HG02970 (cell line): ENCODE results near the gene CDRT15.
"Not testable (repeated sequence)": the region's sequence is repeated elsewhere in the genome, so short reads cannot be mapped to it uniquely, and the experiment has no call there.

Source experiments
- ATAC-seq: cut with Tn5 transposase; IDR thresholded peaks from one replicate; pipeline ENCODE4 v1.9.1; 2021; ENCODE audit warnings: mild to moderate bottlenecking, moderate library complexity, moderate number of reproducible peaks; ENCODE audit not compliant: unreplicated experiment, low FRiP score

Gene CDRT15

DNA sequence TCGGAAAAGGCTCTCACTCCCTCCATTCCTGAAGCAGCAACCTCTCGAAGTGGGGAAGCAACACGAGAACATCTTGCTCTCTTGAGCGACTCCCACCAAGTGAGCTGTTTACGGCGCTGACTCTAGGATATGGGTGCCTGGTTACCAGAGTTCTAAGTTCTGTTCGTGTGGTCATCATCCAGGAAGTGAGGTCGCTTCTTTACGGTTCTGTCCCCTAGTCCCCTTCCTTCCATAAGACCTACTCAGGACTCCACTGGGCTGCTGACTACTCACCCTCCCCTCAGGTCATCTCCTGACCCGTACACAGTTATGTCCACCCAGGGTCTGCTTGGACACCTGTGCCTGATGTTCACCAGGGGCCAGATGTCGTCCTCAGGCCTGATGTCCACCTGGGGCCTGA, at the start of gene CDRT15:
CDRT15 (minus strand) TSS at position 101 of the 400 bp plus-strand sequence; CDS start at position 72, 29 bp downstream.
- ATAC-seq = not testable (repeated sequence)

DNA sequence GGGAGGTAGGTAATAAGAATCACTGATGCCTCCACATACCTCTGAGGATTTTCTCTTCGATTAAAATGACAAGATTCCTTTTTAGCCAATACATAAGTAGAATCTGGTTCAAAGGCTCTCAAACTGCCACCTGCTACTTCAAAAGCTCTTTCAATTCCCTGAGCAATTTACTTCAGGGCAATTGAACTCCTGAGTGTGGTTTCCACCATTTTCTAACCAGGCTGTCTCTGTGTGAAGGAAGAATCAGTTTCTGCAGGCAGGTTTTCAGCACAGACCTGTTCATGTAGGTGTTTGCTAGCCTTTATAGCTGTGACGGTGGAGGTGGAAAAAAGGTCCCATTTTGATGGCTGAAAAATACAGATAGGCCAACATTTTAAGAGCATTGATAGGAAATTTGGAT, 46.1 kb upstream of the CDRT15 start:
- ATAC-seq = no peak

GRCh38 chr17:14281530-14281929, 44.9 kb upstream of the CDRT15 start:
- no peak for ATAC-seq

GRCh38 chr17:14276535-14277250, 40.0 kb upstream of the CDRT15 start:
- no peak for ATAC-seq

DNA sequence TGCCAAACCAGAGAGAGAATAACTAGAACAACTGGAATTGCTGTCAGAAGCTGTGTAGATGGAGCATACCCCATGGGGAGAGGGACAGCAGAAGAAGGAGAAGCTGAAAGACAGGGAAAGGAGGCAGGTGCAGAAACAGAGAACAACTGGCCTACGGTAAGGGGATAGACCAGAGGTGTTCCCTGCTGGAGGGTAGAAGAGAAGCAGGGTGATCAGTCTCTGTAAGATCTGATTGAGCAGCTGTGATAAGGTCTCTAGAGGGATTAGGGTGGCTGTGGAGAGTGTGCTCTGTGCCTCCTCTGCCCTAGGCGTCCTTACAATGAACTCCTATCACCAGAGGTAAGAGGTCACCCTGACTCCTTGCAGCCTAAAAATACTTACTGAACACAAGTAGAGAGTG, 33.8 kb upstream of the CDRT15 start:
- no peak for ATAC-seq

DNA sequence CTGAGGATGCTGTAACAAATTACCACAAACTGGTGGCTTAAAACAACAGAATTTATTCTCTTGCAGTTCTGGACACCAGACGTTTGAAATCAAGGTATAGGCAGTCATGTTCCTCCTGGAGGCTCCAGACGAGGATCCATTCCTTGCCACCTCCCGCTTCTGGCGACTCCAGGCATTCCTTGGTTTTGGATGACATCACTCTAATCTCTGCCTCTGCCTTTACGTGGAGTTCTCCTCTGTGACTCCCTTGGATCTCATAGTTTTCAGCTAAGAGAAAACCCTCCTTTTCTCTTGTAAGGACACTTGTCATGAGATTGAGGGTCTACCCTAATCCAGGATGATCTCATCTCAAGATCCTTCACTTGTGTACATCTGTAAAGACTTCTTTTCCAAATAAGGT, 32.8 kb upstream of the CDRT15 start:
- ATAC-seq = no peak

DNA sequence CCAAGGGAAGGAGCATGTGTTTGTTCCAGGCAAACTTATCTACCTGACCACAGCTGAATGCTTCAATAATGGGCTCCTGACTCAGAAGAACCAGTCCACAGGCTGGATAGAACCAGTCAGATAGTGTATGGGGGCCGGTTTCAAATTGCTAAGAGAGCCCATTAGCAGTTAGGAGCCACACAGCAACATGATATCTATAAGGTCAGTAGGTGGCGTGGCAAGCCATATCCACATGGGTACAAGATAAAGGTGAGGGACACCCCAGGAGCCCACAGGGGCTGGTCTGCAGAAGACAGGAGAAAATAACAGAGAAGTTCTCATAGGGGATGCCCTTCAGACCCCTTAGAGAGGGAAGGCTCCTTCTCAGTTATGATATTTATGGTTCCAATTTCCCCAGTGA, 31.6 kb upstream of the CDRT15 start:
- ATAC-seq = no peak

- ATAC-seq = no peak
Observed at GRCh38 chr17:14261406-14261805, 24.7 kb upstream of the CDRT15 start.

GRCh38 chr17:14245629-14246028, 9.0 kb upstream of the CDRT15 start:
- no peak for ATAC-seq

- ATAC-seq = no peak
Observed at GRCh38 chr17:14245002-14245401, 8.3 kb upstream of the CDRT15 start.

- ATAC-seq = not testable (repeated sequence)
Observed at GRCh38 chr17:14239271-14239670, 2.6 kb upstream of the CDRT15 start.

DNA sequence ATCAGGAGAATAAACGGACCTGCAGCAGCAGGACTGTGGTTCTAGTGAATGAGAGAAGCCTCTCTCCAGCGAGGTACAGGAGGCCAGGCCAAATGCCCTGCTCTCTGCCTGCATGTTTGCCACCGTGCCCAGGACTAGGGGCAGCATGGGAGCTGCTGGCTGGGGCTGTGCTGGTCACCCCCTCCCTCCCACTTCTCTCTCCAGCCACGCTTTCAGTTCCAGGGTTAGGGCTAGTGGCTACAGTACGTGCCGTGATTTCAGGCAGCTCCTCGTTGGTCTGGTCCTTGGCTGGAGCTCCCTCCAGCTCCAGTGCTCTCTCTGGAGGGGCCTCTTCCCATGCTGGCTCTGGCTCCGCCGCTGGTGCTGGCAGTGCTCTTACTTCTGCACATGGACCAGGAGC, 630 bp downstream of the CDRT15 start:
- not testable (repeated sequence) for ATAC-seq

- ATAC-seq = not testable (repeated sequence)
Observed at GRCh38 chr17:14235047-14235446, 1.6 kb downstream of the CDRT15 start.

GRCh38 chr17:14231187-14231586, 5.5 kb downstream of the CDRT15 start:
- ATAC-seq = not testable (repeated sequence)

GRCh38 chr17:14228903-14229302, 7.8 kb downstream of the CDRT15 start:
- no peak for ATAC-seq

DNA sequence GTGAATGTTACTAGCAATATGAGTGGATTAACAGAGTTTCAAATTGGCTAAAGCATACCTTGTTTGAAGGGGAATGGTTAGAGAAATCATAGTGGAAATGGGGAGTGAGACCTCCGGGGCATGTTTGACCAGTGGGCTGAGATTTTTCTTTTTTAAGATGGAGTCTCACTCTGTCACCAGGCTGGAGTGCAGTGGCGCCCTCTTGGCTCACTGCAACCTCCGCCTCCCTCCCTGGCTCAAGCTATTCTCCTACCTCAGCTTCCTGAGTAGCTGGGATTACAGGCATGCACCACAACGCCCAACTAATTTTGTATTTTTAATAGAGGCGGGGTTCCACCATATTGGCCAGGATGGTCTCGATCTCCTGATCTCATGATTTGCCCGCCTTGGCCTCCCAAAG, 9.6 kb downstream of the CDRT15 start:
- no peak for ATAC-seq

DNA sequence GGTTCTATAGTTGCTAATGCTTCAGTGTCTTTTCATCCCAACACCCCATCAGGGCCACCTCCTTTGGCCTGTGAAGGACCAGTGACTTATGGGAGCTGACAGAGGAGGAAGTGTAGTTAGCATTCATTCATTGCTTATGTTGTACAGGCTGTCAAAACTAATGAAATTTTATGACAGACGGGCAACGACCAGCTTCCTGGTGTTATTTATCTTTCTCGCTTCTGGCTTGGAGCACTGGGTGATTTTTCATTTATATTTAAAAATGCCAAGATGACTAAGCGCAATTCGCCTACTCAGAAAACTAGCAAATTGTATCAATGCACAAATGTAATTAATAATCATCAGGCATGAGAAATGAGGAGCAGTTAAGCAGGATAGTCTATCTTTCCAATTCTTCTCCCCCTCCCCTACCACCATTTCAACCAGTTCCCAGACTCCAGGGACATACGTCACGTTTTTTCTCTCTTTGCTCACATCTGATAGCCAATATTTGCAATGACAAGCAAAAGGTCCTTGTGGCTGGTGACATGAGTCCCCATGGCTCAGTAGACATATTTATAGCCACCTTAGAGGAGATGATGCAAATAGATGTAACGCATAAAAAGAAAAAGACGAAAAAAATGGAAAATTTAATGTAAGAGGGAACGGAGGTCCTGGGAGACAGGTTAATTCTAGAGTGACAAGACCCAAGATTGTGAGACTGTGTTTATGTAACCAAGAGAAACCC, 11.2 kb downstream of the CDRT15 start:
- ATAC-seq = no peak

GRCh38 chr17:14222611-14223010, 14.1 kb downstream of the CDRT15 start:
- no peak for ATAC-seq

- no peak for ATAC-seq
Observed at GRCh38 chr17:14214271-14214670, 22.4 kb downstream of the CDRT15 start.

GRCh38 chr17:14212401-14212800, 24.3 kb downstream of the CDRT15 start:
- no peak for ATAC-seq

- no peak for ATAC-seq
Observed at GRCh38 chr17:14211801-14212200, 24.9 kb downstream of the CDRT15 start.

- no peak for ATAC-seq
Observed at GRCh38 chr17:14211246-14211645, 25.4 kb downstream of the CDRT15 start.
